Neural progenitor cell (in vitro differentiated cells): ENCODE results near the gene SGCD. TPM values are rescaled to one million over a fixed set of nuclear protein-coding genes. Genes with fewer than 3 reads are reported as not detected.

ENCODE experiments used
- DNase-seq: peaks from one replicate; pipeline ENCODE4 v3.0.0-alpha.2; 2016; ENCODE audit warnings: low spot score
- H2AFZ ChIP-seq: fragments of 200-600 bp; sonication (generic); replicated peaks from 2 replicates; pipeline ENCODE4 v1.6.1; 2016; ENCODE audit warnings: antibody characterized with exemption
- H3F3A ChIP-seq: fragments of 200-600 bp; sonication (generic); 2 replicates; pipeline ENCODE4 v1.6.1; 2016; ENCODE audit warnings: antibody characterized with exemption, low read depth
- H3K27ac ChIP-seq: fragments of 200-600 bp; sonication (generic); 2 replicates; pipeline ENCODE4 v1.5.1; 2016; ENCODE audit warnings: mild to moderate bottlenecking
- H3K27me3 ChIP-seq: fragments of 200-600 bp; sonication (generic); 2 replicates; pipeline ENCODE4 v1.6.1; 2016; ENCODE audit warnings: mild to moderate bottlenecking, moderate library complexity
- H3K36me3 ChIP-seq: fragments of 200-600 bp; sonication (generic); 2 replicates; pipeline ENCODE4 v1.5.1; 2016
- H3K4me1 ChIP-seq: fragments of 200-600 bp; sonication (generic); 2 replicates; pipeline ENCODE4 v1.6.1; 2016; ENCODE audit warnings: mixed run types
- H3K4me2 ChIP-seq: fragments of 200-600 bp; sonication (generic); 2 replicates; pipeline ENCODE4 v1.6.1; 2016
- H3K4me3 ChIP-seq: fragments of 200-600 bp; sonication (generic); 2 replicates; pipeline ENCODE4 v1.5.1; 2016
- H3K79me2 ChIP-seq: fragments of 200-600 bp; sonication (generic); 2 replicates; pipeline ENCODE4 v1.6.1; 2016; ENCODE audit warnings: low read depth
- H3K9ac ChIP-seq: fragments of 200-600 bp; sonication (generic); 2 replicates; pipeline ENCODE4 v1.6.1; 2016
- H3K9me3 ChIP-seq: fragments of 200-600 bp; sonication (generic); 2 replicates; pipeline ENCODE4 v1.5.1; 2016; ENCODE audit warnings: low read depth
- H4K20me1 ChIP-seq: fragments of 200-600 bp; sonication (generic); 2 replicates; pipeline ENCODE4 v1.6.1; 2016; ENCODE audit warnings: low read depth
- H3K27ac Mint-ChIP-seq: 3 replicates; pipeline ENCODE4 v1.8.0; 2021; ENCODE audit warnings: mixed read lengths
- H3K27me3 Mint-ChIP-seq: 2 replicates; pipeline ENCODE4 v1.8.0; 2022; ENCODE audit warnings: low read depth, mild to moderate bottlenecking, inconsistent platforms, moderate library complexity, mixed read lengths; ENCODE audit not compliant: insufficient read depth
- H3K36me3 Mint-ChIP-seq: 3 replicates; pipeline ENCODE4 v1.8.0; 2021; ENCODE audit warnings: mixed read lengths
- H3K4me1 Mint-ChIP-seq: 3 replicates; pipeline ENCODE4 v1.8.0; 2021; ENCODE audit warnings: mixed read lengths
- H3K4me3 Mint-ChIP-seq: 3 replicates; pipeline ENCODE4 v1.8.0; 2021; ENCODE audit warnings: mild to moderate bottlenecking, moderate library complexity, mixed read lengths
- H3K9me3 Mint-ChIP-seq: 3 replicates; pipeline ENCODE4 v1.8.0; 2020; ENCODE audit warnings: mixed read lengths
- CTCF ChIP-seq: fragments of 200-600 bp; sonication (generic); IDR thresholded peaks from 2 replicates; pipeline ENCODE4 v1.5.1; 2017; ENCODE audit warnings: antibody characterized with exemption, mild to moderate bottlenecking
- EZH2 ChIP-seq: fragments of 200-600 bp; sonication (generic); IDR thresholded peaks from 2 replicates; pipeline ENCODE4 v1.6.1; 2017; ENCODE audit warnings: antibody characterized with exemption, mild to moderate bottlenecking, moderate library complexity
- EZH2phosphoT487 ChIP-seq: fragments of 200-600 bp; sonication (generic); IDR thresholded peaks from 2 replicates; pipeline ENCODE4 v1.6.1; 2017; ENCODE audit warnings: antibody characterized with exemption
- total RNA-seq: library from RNA; depleted of rRNA; stranded (reverse); fragments of >200 nt; gene quantifications from 2 replicates; pipeline ENCODE4 v1.2.3, GENCODE V29; 2015; ENCODE audit warnings: low replicate concordance

The SGCD gene
- total RNA-seq, 1 donor from 2014 or later, result not detected

- H3K4me1 ChIP-seq, result no peaks in the 10 kb centered on the region
- no peaks in the 10 kb centered on the region for H3K27me3 Mint-ChIP-seq
- H3K27ac ChIP-seq, result no peak overlapping the region
- no peak for TF ChIP-seq CTCF
- no peak for TF ChIP-seq EZH2
- TF ChIP-seq EZH2phosphoT487, result no peak
- H3K9me3 ChIP-seq, result no peaks in the 10 kb centered on the region
- no peaks in the 10 kb centered on the region for H3F3A ChIP-seq
- DNase-seq, result no peak
- H3K4me2 ChIP-seq, result no peak overlapping the region
- H3K79me2 ChIP-seq, result no peaks in the 10 kb centered on the region
- no peak overlapping the region for H3K4me3 Mint-ChIP-seq
- no peaks in the 10 kb centered on the region for H3K36me3 ChIP-seq
- peaks cover under 1% of the 10 kb centered on the region for H3K9me3 Mint-ChIP-seq
- H4K20me1 ChIP-seq, result no peaks in the 10 kb centered on the region
- no peak overlapping the region for H3K4me3 ChIP-seq
- H3K27me3 ChIP-seq, result no peaks in the 10 kb centered on the region
- no peak overlapping the region for H2AFZ ChIP-seq
- no peaks in the 10 kb centered on the region for H3K4me1 Mint-ChIP-seq
- no peak overlapping the region for H3K27ac Mint-ChIP-seq
- no peak overlapping the region for H3K9ac ChIP-seq
- no peaks in the 10 kb centered on the region for H3K36me3 Mint-ChIP-seq
Measured at GRCh38 chr5:156526081-156526925, 199.3 kb downstream of the SGCD start.

GRCh38 chr5:156527611-156528010 is 200.6 kb downstream of the SGCD start:
- no peaks in the 10 kb centered on the region for H3K27me3 ChIP-seq
- no peaks in the 10 kb centered on the region for H3K9me3 ChIP-seq
- H3K4me1 ChIP-seq, result no peaks in the 10 kb centered on the region
- Mint-ChIP-seq H3K36me3 (no peaks in the 10 kb centered on the region), H3K27me3 (no peaks in the 10 kb centered on the region), H3K9me3 (no peaks in the 10 kb centered on the region), H3K27ac (no peak overlapping the region), H3K4me3 (no peak overlapping the region), H3K4me1 (no peaks in the 10 kb centered on the region)
- H2AFZ ChIP-seq, result no peak overlapping the region
- H3F3A ChIP-seq, result no peaks in the 10 kb centered on the region
- H3K27ac ChIP-seq, result no peak overlapping the region
- TF ChIP-seq CTCF (no peak), EZH2phosphoT487 (no peak), EZH2 (no peak)
- H3K9ac ChIP-seq, result no peak overlapping the region
- H3K79me2 ChIP-seq, result no peaks in the 10 kb centered on the region
- H4K20me1 ChIP-seq, result no peaks in the 10 kb centered on the region
- no peak for DNase-seq
- H3K4me3 ChIP-seq, result no peak overlapping the region
- H3K36me3 ChIP-seq, result no peaks in the 10 kb centered on the region
- H3K4me2 ChIP-seq, result no peak overlapping the region

- TF ChIP-seq EZH2phosphoT487 (no peak), CTCF (no peak), EZH2 (no peak)
- Histone ChIP-seq H3F3A (no peaks in the 10 kb centered on the region), H3K4me2 (no peak overlapping the region), H3K79me2 (no peaks in the 10 kb centered on the region), H3K4me1 (no peaks in the 10 kb centered on the region), H2AFZ (no peak overlapping the region), H3K36me3 (no peaks in the 10 kb centered on the region), H3K4me3 (no peak overlapping the region), H3K9me3 (no peaks in the 10 kb centered on the region), H3K9ac (no peak overlapping the region), H3K27ac (no peak overlapping the region), H4K20me1 (no peaks in the 10 kb centered on the region), H3K27me3 (no peaks in the 10 kb centered on the region)
- Mint-ChIP-seq H3K27me3 (no peaks in the 10 kb centered on the region), H3K4me1 (no peaks in the 10 kb centered on the region), H3K9me3 (no peaks in the 10 kb centered on the region), H3K4me3 (no peak overlapping the region), H3K36me3 (no peaks in the 10 kb centered on the region), H3K27ac (no peak overlapping the region)
- DNase-seq, result no peak
Measured at GRCh38 chr5:156528673-156529072, 201.7 kb downstream of the SGCD start.
